HL-60/S4 treated with retinoic acid at 250 ng/mL for 4 days and 3 days (cell line): ENCODE results near the gene DBF4B.
"Not testable (repeated sequence)": the region's sequence is repeated elsewhere in the genome, so short reads cannot be mapped to it uniquely, and the experiment has no call there.

ENCODE experiments used
- in situ Hi-C: fragments of 300-500 bp; cut with MboI; formaldehyde crosslinking; loops from 2 replicates; pipeline ENCODE4 v1.7.0; 2022; ENCODE audit warnings: low sequenced_read_pairs

The DBF4B gene, protein sequence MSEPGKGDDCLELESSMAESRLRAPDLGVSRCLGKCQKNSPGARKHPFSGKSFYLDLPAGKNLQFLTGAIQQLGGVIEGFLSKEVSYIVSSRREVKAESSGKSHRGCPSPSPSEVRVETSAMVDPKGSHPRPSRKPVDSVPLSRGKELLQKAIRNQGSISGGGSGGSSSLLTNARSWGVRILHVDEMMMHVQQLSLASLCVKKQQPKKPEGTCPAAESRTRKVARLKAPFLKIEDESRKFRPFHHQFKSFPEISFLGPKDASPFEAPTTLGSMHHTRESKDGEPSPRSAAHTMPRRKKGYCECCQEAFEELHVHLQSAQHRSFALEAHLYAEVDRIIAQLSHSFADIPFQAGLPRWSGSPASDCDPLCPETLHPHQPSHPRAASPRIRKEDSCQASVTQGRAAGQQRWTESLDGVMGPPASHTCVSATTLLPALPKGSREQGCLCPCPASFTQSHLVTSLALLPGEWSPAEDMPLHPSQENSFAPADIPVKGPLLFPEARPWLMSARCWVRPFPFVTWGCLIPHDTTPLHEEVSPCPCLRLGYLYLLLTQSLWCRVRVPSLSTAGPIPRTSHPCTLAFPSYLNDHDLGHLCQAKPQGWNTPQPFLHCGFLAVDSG

GRCh38 chr17:44708401-44709263 is at the start of gene DBF4B:
DBF4B (plus strand) TSS chr17:44708665; CDS start chr17:44708821, 156 bp downstream.
- in situ Hi-C loops = no loop called here

GRCh38 chr17:44661835-44662234 is 46.6 kb upstream of the DBF4B start:
- in situ Hi-C loops = no loop called here

DNA sequence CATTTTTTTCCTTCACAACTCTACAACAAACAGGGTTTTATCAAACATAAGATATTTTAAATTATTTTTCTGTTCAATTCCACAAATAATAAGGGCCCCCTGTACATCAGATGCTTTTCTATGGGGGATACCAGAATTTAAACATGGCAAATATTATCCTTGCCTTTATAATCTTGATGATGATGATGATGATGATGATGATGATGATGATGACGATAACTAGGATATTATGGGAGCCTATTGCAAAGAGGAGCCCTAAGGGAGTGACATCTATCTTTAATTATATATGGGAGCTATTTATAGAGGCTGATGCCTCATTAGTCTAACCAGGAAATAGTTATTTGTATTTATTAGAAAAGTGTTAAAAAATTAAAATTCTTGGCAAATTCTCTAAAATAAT is 45.4 kb upstream of the DBF4B start:
- in situ Hi-C loops = no loop called here

GRCh38 chr17:44664867-44665266 is 43.6 kb upstream of the DBF4B start:
- in situ Hi-C loops = no loop called here

DNA sequence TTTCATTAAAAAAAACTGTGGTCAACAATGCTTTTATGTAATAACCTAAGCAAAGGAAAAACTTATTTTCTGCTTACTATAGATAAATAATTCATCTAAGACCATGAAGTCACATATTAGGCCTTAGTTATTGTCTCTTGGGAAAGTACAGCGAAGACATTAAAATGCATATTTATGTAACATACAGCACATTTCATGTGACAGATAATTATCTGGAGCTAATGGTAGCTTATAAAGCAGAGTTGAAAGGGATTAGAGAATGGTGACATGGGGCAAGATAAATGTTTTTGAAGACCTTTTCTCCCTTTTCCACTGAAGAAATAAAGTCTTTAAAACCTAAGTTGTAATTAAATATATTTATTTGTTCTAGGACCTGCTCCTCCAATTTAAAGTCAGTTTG is 42.5 kb upstream of the DBF4B start:
- in situ Hi-C loops = no loop called here

- in situ Hi-C loops = no loop called here
Measured at GRCh38 chr17:44672479-44673093, 35.9 kb upstream of the DBF4B start.

DNA sequence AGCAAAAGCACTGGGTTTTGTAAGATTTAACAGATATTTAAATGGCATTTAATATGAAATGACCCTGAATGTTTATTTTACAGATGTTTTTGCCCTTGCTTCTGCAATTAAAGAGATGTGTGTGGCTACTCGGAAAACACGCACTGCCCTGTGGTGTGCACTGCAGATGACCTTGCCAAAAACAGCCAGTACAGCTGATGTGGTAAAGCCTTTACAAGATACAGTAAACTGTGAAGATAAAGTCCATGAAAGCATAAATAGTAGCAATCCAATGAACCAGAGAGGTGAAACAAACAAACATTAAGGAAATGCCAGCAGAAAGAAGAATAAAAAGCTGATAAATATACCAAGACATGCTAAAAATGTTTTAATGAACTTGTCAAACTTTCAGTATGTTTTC is 34.6 kb upstream of the DBF4B start:
- in situ Hi-C loops = no loop called here

GRCh38 chr17:44677136-44677535 is 31.3 kb upstream of the DBF4B start:
- in situ Hi-C loops = no loop called here

GRCh38 chr17:44683303-44683702 is 25.2 kb upstream of the DBF4B start:
- in situ Hi-C loops = not testable (repeated sequence)

- in situ Hi-C loops = no loop called here
Measured at GRCh38 chr17:44687756-44688155, 20.7 kb upstream of the DBF4B start.

DNA sequence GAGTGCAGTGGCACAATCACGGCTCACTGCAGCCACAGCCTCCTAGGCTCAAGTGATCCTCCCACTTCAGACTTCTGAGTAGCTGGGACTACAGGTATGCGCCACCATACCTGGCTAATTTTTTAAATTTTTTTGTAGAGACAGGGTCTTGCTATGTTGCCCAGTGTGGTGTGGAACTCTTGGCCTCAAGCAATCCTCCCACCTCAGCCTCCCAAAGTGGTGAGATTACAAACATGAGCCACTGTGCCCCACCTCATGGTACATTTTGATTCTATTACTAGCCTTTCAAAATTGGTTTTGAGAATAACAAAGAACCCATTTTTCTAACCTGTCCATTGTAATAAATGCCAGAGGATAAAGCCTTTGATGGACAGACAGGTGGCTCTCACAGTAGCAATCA is 20.3 kb upstream of the DBF4B start:
- in situ Hi-C loops = no loop called here

GRCh38 chr17:44688675-44689476 is 19.6 kb upstream of the DBF4B start:
- in situ Hi-C loops = no loop called here

- in situ Hi-C loops = no loop called here
Measured at GRCh38 chr17:44689477-44690217, 18.8 kb upstream of the DBF4B start, which contains the start of gene CCDC43. CCDC43 (minus strand) TSS chr17:44689776; CDS start chr17:44689753, 23 bp downstream.

GRCh38 chr17:44690746-44691306 is 17.6 kb upstream of the DBF4B start:
- in situ Hi-C loops = not testable (repeated sequence)

DNA sequence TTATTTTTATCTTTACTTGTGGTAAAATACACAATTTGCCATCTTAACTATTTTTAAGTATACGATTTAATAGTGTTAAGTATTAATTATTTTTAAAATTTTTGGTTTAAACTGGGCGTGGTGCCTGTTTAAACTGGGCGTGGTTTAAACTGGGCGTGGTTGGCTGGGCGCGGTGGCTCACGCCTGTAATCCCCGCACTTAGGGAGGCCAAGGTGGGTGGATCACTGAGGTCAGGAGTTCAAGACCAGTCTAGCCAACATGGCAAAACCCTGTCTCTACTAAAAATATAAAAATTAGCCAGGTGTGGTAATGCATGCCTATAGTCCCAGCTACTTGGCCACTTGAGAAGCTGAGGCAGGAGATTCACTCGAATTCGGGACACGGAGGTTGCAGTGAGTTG is 14.9 kb upstream of the DBF4B start:
- in situ Hi-C loops = no loop called here

GRCh38 chr17:44700288-44700687 is 8.2 kb upstream of the DBF4B start:
- in situ Hi-C loops = not testable (repeated sequence)

- in situ Hi-C loops = no loop called here
Measured at GRCh38 chr17:44707755-44708400, 587 bp upstream of the DBF4B start.

- in situ Hi-C loops = no loop called here
Measured at GRCh38 chr17:44719444-44719843, 11.0 kb downstream of the DBF4B start.

- in situ Hi-C loops = no loop called here
Measured at GRCh38 chr17:44722254-44722653, 13.8 kb downstream of the DBF4B start.
